Stomach (tissue), 9 donors: ENCODE results near the gene MNAT1. TPM values are rescaled to one million over a fixed set of nuclear protein-coding genes. Genes with fewer than 3 reads are reported as not detected.
A peak's percentile ranks its signal among the peaks of the same experiment; 100 is the strongest.

Source experiments
- DNase-seq, 2 donors: peaks; one replicate each; pipeline versions ENCODE4 v3.0.0 to v3.0.0-alpha.2; 2013 to 2019
- H3K27ac ChIP-seq, 5 donors: fragments of 200-600 bp in 4 of 5; sonication (generic) in 4 of 5; one replicate each; pipeline ENCODE4 v1.5.1; 2013 to 2019; ENCODE audit warnings: mild to moderate bottlenecking in 1 of 5, moderate library complexity in 1 of 5
- H3K27me3 ChIP-seq, 3 donors: fragments of 200-600 bp; sonication (generic); one replicate each; pipeline ENCODE4 v1.5.1; 2017 to 2019; ENCODE audit warnings: mixed run types in 1 of 3
- H3K36me3 ChIP-seq, 4 donors: fragments of 200-600 bp; sonication (generic); 1 replicate in 3 of 4; 2 replicates in 1 of 4; pipeline ENCODE4 v1.5.1; 2016 to 2019
- H3K4me1 ChIP-seq, 4 donors: fragments of 200-600 bp; sonication (generic); one replicate each; pipeline ENCODE4 v1.5.1; 2016 to 2019
- H3K4me3 ChIP-seq, 4 donors: fragments of 200-600 bp; sonication (generic) in 3 of 4; one replicate each; pipeline ENCODE4 v1.5.1; 2016 to 2019; ENCODE audit warnings: mild to moderate bottlenecking in 1 of 4
- H3K9me3 ChIP-seq, 4 donors: fragments of 200-600 bp; sonication (generic); one replicate each; pipeline ENCODE4 v1.5.1; 2016 to 2019
- CTCF ChIP-seq, 7 experiments: fragments of 450-650 bp in 4 of 7; fragments of 200-600 bp in 3 of 7; sonication (generic) in 3 of 7; IDR thresholded peaks; one replicate each; pipeline ENCODE4 v1.5.1; 2016 to 2019; ENCODE audit warnings: antibody characterized with exemption in 7 of 7, control low read depth in 2 of 7, mild to moderate bottlenecking in 1 of 7
- EP300 ChIP-seq: sonication (generic); formaldehyde crosslinking; IDR thresholded peaks from one replicate; pipeline ENCODE4 v1.6.1; 2017; ENCODE audit warnings: antibody characterized with exemption
- POLR2A ChIP-seq, 4 donors: fragments of 450-650 bp; IDR thresholded peaks; one replicate each; pipeline ENCODE4 v1.6.1; 2016; ENCODE audit warnings: antibody characterized with exemption in 4 of 4, control low read depth in 2 of 4, mild to moderate bottlenecking in 1 of 4, moderate library complexity in 1 of 4
- POLR2AphosphoS5 ChIP-seq, 3 donors: sonication (generic); formaldehyde crosslinking; IDR thresholded peaks; one replicate each; pipeline ENCODE4 v1.6.1; 2016; ENCODE audit warnings: antibody characterized with exemption in 3 of 3
- WGBS, 5 donors: extraction: QIAGEN DNeasy Blood & Tissue Kit in 3 of 5; methylation state at CpG; one replicate each; pipeline versions ENCODE4 v1.1.5 to v1.1.7; 2013 to 2018; 5-methylcytosine and 5-hydroxymethylcytosine counted together
- intact Hi-C: fragments of 100-400 bp; cut with DNase I; formaldehyde crosslinking; loops from one replicate; pipeline ENCODE4 v1.15.1; 2023; ENCODE audit warnings: low total_unique reads
- polyA plus RNA-seq, 3 donors: library from polyadenylated mRNA; stranded (reverse); fragments of 200-250 nt; gene quantifications; one replicate each; pipeline ENCODE4 v1.2.3, GENCODE V29; 2013
- total RNA-seq, 5 donors: library from RNA; depleted of rRNA; stranded (reverse); fragments of >200 nt; gene quantifications; one replicate each; pipeline versions ENCODE4 v1.1.0 to v1.2.3, GENCODE V29; 2014 to 2016
- donor health status: healthy with polysubstance abuse.
- donor health status: Bipolar disorder and iron deficiency.
- donor health status: healthy.

Gene MNAT1
- total and polyA plus RNA-seq, 8 donors = 10.3 to 150 (median 19.9) TPM

DNA sequence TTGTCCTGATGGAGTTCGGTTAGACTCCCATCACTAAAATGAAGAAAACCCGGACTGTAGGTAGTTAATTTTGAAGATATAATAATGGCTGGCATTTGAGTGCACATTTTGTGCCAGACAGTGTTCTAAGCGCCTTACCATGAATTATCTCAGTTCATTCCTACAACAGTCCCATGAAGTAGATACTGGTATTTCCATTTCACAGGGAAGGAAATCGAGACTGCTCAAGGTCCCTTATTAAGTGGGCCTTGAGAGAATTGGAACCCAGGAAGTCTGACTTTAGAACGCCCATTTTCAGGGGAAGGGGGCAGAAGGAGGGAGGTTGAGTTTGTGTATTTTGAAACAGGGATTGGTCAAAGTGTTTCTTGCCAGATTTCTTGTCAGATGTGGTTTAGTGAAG, 855 bp downstream of the MNAT1 start:
- DNase-seq = peak in 1 of 2 donors; percentile 11
- TF ChIP-seq POLR2AphosphoS5 (IDR thresholded peaks at IDR 0.05) = no peak
- no peak for TF ChIP-seq CTCF (IDR thresholded peaks at IDR 0.05)
- TF ChIP-seq POLR2A (IDR thresholded peaks at IDR 0.05) = no peak
- TF ChIP-seq EP300 = no peak
- H3K4me1 ChIP-seq = peaks cover 7 to 36% (median 20%) of the 10 kb centered on the region in 4 donors
- no peaks in the 10 kb centered on the region for H3K9me3 ChIP-seq
- H3K27me3 ChIP-seq = no peaks in the 10 kb centered on the region
- WGBS, 5 donors = 4 to 15% (median 6%) methylated on average over 5 of the region's 5 CpGs
- intact Hi-C loops = no loop called here
- peak overlapping the region; percentile 62 to 78 (median 74) for H3K4me3 ChIP-seq
- peak overlapping the region in 3 of 5 donors; percentile 71 to 84 (median 82) for H3K27ac ChIP-seq
- H3K36me3 ChIP-seq = no peaks in the 10 kb centered on the region

GRCh38 chr14:60736494-60736893, 1.9 kb downstream of the MNAT1 start:
- peak overlapping the region in 1 of 4 donors; percentile 77 for H3K4me3 ChIP-seq
- no peaks in the 10 kb centered on the region for H3K27me3 ChIP-seq
- H3K9me3 ChIP-seq = no peaks in the 10 kb centered on the region
- DNase-seq = peak in 1 of 2 donors; percentile 29
- WGBS, 5 donors = 18 to 34% (median 27%) methylated on average over 4 of the region's 4 CpGs
- intact Hi-C loops = no loop called here
- H3K27ac ChIP-seq = no peak overlapping the region
- no peaks in the 10 kb centered on the region for H3K36me3 ChIP-seq
- TF ChIP-seq POLR2A (IDR thresholded peaks at IDR 0.05) = no peak
- no peak for TF ChIP-seq CTCF (IDR thresholded peaks at IDR 0.05)
- no peak for TF ChIP-seq EP300
- no peak for TF ChIP-seq POLR2AphosphoS5 (IDR thresholded peaks at IDR 0.05)
- peaks cover 7 to 36% (median 20%) of the 10 kb centered on the region in 4 donors for H3K4me1 ChIP-seq

DNA sequence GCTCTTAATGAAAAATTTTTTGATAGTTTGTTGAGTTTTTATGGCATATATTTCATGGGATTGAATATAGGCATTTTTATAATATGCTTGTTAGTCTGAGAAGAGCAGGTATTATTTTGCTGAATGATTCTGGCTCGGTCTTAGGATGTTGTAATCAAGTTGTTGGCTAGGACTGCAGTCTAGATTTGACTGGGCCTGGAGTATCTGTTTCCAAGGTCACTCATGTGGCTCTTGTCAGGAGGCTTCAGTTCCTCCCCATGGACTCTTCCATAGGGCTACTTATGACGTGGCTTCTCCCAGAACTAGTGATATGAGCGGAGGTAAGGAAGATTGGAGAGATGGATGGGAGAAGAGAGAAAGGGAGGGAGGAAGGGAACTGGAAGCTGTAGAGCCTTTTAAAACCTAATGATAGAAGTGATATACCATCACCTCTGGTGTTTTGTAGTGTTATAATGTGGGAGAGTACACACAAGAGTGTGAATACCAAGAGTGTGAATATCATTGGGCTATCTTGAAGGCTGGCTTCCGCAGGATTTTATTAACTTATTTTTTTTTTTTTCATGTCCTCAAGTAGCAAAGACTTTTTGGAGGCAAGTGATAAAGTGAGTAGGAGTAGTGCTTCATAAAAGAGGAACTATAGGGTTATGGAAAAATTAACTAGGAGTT, 4.4 kb downstream of the MNAT1 start:
- 90 to 95% (median 94%) methylated on average over 4 of the region's 4 CpGs for WGBS, 5 donors
- Histone ChIP-seq H3K27ac (no peak overlapping the region), H3K27me3 (no peaks in the 10 kb centered on the region), H3K9me3 (peaks cover 0 to 6% (median 1%) of the 10 kb centered on the region in 4 donors), H3K4me1 (peaks cover 7 to 35% (median 20%) of the 10 kb centered on the region in 4 donors), H3K36me3 (no peaks in the 10 kb centered on the region), H3K4me3 (no peak overlapping the region)
- no peak for DNase-seq
- intact Hi-C loops = no loop called here
- no peak for TF ChIP-seq EP300
- TF ChIP-seq CTCF (IDR thresholded peaks at IDR 0.05) = no peak
- no peak for TF ChIP-seq POLR2A (IDR thresholded peaks at IDR 0.05)
- TF ChIP-seq POLR2AphosphoS5 (IDR thresholded peaks at IDR 0.05) = no peak

GRCh38 chr14:60744566-60744965, 10.0 kb downstream of the MNAT1 start:
- Histone ChIP-seq H3K36me3 (no peaks in the 10 kb centered on the region), H3K4me3 (no peak overlapping the region), H3K4me1 (no peaks in the 10 kb centered on the region), H3K27me3 (no peaks in the 10 kb centered on the region), H3K27ac (no peak overlapping the region), H3K9me3 (peaks cover 0 to 6% (median 3%) of the 10 kb centered on the region in 4 donors)
- intact Hi-C loops = no loop called here
- no peak for DNase-seq
- TF ChIP-seq POLR2AphosphoS5 (IDR thresholded peaks at IDR 0.05) (no peak), EP300 (no peak), CTCF (IDR thresholded peaks at IDR 0.05) (no peak), POLR2A (IDR thresholded peaks at IDR 0.05) (no peak)
